WTC11 (cell line): ENCODE results near the gene JMJD4. TPM values are rescaled to one million over a fixed set of nuclear protein-coding genes. Genes with fewer than 3 reads are reported as not detected.

ENCODE experiments used
- ATAC-seq: fragments of 200-7000 bp; cut with Tn5 transposase; 2 replicates; pipeline ENCODE4 v1.10.0; 2021; ENCODE audit warnings: mild to moderate bottlenecking, moderate library complexity
- CTCF ChIA-PET: fragments of 300-600 bp; sonication (Branson Sonifier 250); formaldehyde crosslinking; loops from one replicate; lab custom pipeline; 2021; ENCODE audit warnings: antibody characterized with exemption; lab: Charles Lee
- POLR2A ChIA-PET: fragments of 350-600 bp; sonication (Branson Sonifier 250); formaldehyde crosslinking; loops from one replicate; lab custom pipeline; 2021; ENCODE audit warnings: antibody characterized with exemption; lab: Charles Lee
- DNase-seq: peaks from one replicate; pipeline ENCODE4 v3.0.0; 2021; ENCODE audit warnings: low spot score
- H3K27ac Mint-ChIP-seq: 2 replicates; pipeline ENCODE4 v1.8.0; 2021; ENCODE audit warnings: mixed read lengths
- H3K27me3 Mint-ChIP-seq: 2 replicates; pipeline ENCODE4 v1.8.0; 2021; ENCODE audit warnings: low read depth, mild to moderate bottlenecking, moderate library complexity, mixed read lengths
- H3K36me3 Mint-ChIP-seq: 2 replicates; pipeline ENCODE4 v1.8.0; 2021; ENCODE audit warnings: mixed read lengths
- H3K4me1 Mint-ChIP-seq: 2 replicates; pipeline ENCODE4 v1.8.0; 2022; ENCODE audit warnings: mixed read lengths
- H3K4me3 Mint-ChIP-seq: 2 replicates; pipeline ENCODE4 v1.8.0; 2021; ENCODE audit warnings: mild to moderate bottlenecking, moderate library complexity, mixed read lengths
- H3K9me3 Mint-ChIP-seq: 2 replicates; pipeline ENCODE4 v1.8.0; 2021; ENCODE audit warnings: mixed read lengths
- CDX4 ChIP-seq: fragments of 250-450 bp; sonication (Bioruptor Pico); IDR thresholded peaks from 2 replicates; pipeline ENCODE4 v1.9.0; 2021; ENCODE audit warnings: moderate library complexity, mild to moderate bottlenecking, inconsistent platforms, borderline replicate concordance
- CREM ChIP-seq: sonication (generic); formaldehyde crosslinking; IDR thresholded peaks from 2 replicates; pipeline ENCODE4 v1.8.1; 2022; ENCODE audit warnings: mild to moderate bottlenecking, missing genetic modification reagents, moderate library complexity
- E2F1 ChIP-seq: sonication (generic); formaldehyde crosslinking; IDR thresholded peaks from 2 replicates; pipeline ENCODE4 v1.8.0; 2022; ENCODE audit warnings: mild to moderate bottlenecking, missing genetic modification reagents
- ELF4 ChIP-seq: sonication (generic); formaldehyde crosslinking; IDR thresholded peaks from 2 replicates; pipeline ENCODE4 v1.8.1; 2022; ENCODE audit warnings: low read depth, mild to moderate bottlenecking, moderate library complexity, missing genetic modification reagents
- ERG ChIP-seq: fragments of 250-450 bp; sonication (Bioruptor Pico); IDR thresholded peaks from 2 replicates; pipeline ENCODE4 v1.8.0; 2021; ENCODE audit warnings: mild to moderate bottlenecking
- KAT7 ChIP-seq: sonication (generic); formaldehyde crosslinking; IDR thresholded peaks from 2 replicates; pipeline ENCODE4 v1.8.1; 2023; ENCODE audit warnings: missing genetic modification reagents, mild to moderate bottlenecking, borderline replicate concordance
- SMAD3 ChIP-seq: sonication (generic); formaldehyde crosslinking; IDR thresholded peaks from 2 replicates; pipeline ENCODE4 v1.8.0; 2022; ENCODE audit warnings: missing genetic modification reagents, mild to moderate bottlenecking, borderline replicate concordance
- SOX15 ChIP-seq: fragments of 250-450 bp; sonication (Bioruptor Pico); IDR thresholded peaks from 2 replicates; pipeline ENCODE4 v1.9.0; 2021; ENCODE audit warnings: mild to moderate bottlenecking
- STAT6 ChIP-seq: sonication (generic); formaldehyde crosslinking; conservative IDR thresholded peaks from 2 replicates; pipeline ENCODE4 v1.8.1; 2023; ENCODE audit warnings: mild to moderate bottlenecking, low read depth, missing genetic modification reagents, moderate library complexity
- ZNF317 ChIP-seq: sonication (generic); formaldehyde crosslinking; IDR thresholded peaks from 2 replicates; pipeline ENCODE4 v1.8.1; 2023; ENCODE audit warnings: low read depth, mild to moderate bottlenecking, moderate library complexity, missing genetic modification reagents, borderline replicate concordance
- ZNF532 ChIP-seq: fragments of 250-450 bp; sonication (Bioruptor Pico); IDR thresholded peaks from 2 replicates; pipeline ENCODE4 v1.9.0; 2021; ENCODE audit warnings: mild to moderate bottlenecking, borderline replicate concordance
- total RNA-seq: library from RNA; stranded (reverse); gene quantifications from 3 replicates; pipeline ENCODE4 v1.2.3, GENCODE V29; 2021
- TF ChIP-seq, protein P1 (sequence below): sonication (generic); formaldehyde crosslinking; IDR thresholded peaks from 2 replicates; pipeline ENCODE4 v1.8.0; 2022; ENCODE audit warnings: missing genetic modification reagents
- TF ChIP-seq, protein P2 (sequence below): sonication (generic); formaldehyde crosslinking; IDR thresholded peaks from 2 replicates; pipeline ENCODE4 v1.8.0; 2022; ENCODE audit warnings: mild to moderate bottlenecking, missing genetic modification reagents
- TF ChIP-seq, protein P3 (sequence below): fragments of 250-450 bp; sonication (Bioruptor Pico); IDR thresholded peaks from 2 replicates; pipeline ENCODE4 v1.9.0; 2021; ENCODE audit warnings: mild to moderate bottlenecking

The JMJD4 gene
- total RNA-seq, 1 experiment from 2014 or later: 13.7 TPM

GRCh38 chr1:227757781-227758180 lies 22.7 kb upstream of the JMJD4 start:
- TF ChIP-seq CREM: no peak
- TF ChIP-seq E2F1: no peak
- no peak for TF ChIP-seq ELF4 (CRISPR knock-in tag)
- TF ChIP-seq ERG: no peak
- TF ChIP-seq ZNF532: no peak
- TF ChIP-seq, protein P1, sequence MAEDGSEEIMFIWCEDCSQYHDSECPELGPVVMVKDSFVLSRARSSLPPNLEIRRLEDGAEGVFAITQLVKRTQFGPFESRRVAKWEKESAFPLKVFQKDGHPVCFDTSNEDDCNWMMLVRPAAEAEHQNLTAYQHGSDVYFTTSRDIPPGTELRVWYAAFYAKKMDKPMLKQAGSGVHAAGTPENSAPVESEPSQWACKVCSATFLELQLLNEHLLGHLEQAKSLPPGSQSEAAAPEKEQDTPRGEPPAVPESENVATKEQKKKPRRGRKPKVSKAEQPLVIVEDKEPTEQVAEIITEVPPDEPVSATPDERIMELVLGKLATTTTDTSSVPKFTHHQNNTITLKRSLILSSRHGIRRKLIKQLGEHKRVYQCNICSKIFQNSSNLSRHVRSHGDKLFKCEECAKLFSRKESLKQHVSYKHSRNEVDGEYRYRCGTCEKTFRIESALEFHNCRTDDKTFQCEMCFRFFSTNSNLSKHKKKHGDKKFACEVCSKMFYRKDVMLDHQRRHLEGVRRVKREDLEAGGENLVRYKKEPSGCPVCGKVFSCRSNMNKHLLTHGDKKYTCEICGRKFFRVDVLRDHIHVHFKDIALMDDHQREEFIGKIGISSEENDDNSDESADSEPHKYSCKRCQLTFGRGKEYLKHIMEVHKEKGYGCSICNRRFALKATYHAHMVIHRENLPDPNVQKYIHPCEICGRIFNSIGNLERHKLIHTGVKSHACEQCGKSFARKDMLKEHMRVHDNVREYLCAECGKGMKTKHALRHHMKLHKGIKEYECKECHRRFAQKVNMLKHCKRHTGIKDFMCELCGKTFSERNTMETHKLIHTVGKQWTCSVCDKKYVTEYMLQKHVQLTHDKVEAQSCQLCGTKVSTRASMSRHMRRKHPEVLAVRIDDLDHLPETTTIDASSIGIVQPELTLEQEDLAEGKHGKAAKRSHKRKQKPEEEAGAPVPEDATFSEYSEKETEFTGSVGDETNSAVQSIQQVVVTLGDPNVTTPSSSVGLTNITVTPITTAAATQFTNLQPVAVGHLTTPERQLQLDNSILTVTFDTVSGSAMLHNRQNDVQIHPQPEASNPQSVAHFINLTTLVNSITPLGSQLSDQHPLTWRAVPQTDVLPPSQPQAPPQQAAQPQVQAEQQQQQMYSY (CRISPR knock-in tag): no peak
- H3K27me3 Mint-ChIP-seq: no peaks in the 10 kb centered on the region
- POLR2A ChIA-PET: no interaction called here
- CTCF ChIA-PET: interaction anchor here (1.3 to 2.7 kb wide), 3 partner anchors 27 to 200 kb away, joined by 3 to 13 read pairs (median 3); no protein-coding TSS in a partner anchor
- ATAC-seq (no peak), DNase-seq (no peak)
- H3K27ac Mint-ChIP-seq: no peak overlapping the region
- H3K4me3 Mint-ChIP-seq: no peak overlapping the region
- no peaks in the 10 kb centered on the region for H3K9me3 Mint-ChIP-seq
- H3K36me3 Mint-ChIP-seq: peaks cover 33% of the 10 kb centered on the region
- no peaks in the 10 kb centered on the region for H3K4me1 Mint-ChIP-seq

- ChIA-PET POLR2A (no interaction called here), CTCF (no interaction called here)
- DNase-seq (no peak), ATAC-seq (no peak)
- no peaks in the 10 kb centered on the region for H3K4me1 Mint-ChIP-seq
- H3K4me3 Mint-ChIP-seq: no peak overlapping the region
- H3K27ac Mint-ChIP-seq: no peak overlapping the region
- H3K27me3 Mint-ChIP-seq: no peaks in the 10 kb centered on the region
- H3K36me3 Mint-ChIP-seq: peaks cover 34% of the 10 kb centered on the region
- no peaks in the 10 kb centered on the region for H3K9me3 Mint-ChIP-seq
- TF ChIP-seq SOX15 (CRISPR knock-in tag): no peak
- TF ChIP-seq KAT7 (CRISPR knock-in tag): no peak
- no peak for TF ChIP-seq CDX4 (CRISPR knock-in tag)
- TF ChIP-seq, protein P2, sequence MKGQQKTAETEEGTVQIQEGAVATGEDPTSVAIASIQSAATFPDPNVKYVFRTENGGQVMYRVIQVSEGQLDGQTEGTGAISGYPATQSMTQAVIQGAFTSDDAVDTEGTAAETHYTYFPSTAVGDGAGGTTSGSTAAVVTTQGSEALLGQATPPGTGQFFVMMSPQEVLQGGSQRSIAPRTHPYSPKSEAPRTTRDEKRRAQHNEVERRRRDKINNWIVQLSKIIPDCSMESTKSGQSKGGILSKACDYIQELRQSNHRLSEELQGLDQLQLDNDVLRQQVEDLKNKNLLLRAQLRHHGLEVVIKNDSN (CRISPR knock-in tag): no peak
- no peak for TF ChIP-seq STAT6 (CRISPR knock-in tag)
- TF ChIP-seq ZNF317 (CRISPR knock-in tag): no peak
- TF ChIP-seq, protein P3, sequence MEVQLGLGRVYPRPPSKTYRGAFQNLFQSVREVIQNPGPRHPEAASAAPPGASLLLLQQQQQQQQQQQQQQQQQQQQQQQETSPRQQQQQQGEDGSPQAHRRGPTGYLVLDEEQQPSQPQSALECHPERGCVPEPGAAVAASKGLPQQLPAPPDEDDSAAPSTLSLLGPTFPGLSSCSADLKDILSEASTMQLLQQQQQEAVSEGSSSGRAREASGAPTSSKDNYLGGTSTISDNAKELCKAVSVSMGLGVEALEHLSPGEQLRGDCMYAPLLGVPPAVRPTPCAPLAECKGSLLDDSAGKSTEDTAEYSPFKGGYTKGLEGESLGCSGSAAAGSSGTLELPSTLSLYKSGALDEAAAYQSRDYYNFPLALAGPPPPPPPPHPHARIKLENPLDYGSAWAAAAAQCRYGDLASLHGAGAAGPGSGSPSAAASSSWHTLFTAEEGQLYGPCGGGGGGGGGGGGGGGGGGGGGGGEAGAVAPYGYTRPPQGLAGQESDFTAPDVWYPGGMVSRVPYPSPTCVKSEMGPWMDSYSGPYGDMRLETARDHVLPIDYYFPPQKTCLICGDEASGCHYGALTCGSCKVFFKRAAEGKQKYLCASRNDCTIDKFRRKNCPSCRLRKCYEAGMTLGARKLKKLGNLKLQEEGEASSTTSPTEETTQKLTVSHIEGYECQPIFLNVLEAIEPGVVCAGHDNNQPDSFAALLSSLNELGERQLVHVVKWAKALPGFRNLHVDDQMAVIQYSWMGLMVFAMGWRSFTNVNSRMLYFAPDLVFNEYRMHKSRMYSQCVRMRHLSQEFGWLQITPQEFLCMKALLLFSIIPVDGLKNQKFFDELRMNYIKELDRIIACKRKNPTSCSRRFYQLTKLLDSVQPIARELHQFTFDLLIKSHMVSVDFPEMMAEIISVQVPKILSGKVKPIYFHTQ: no peak
- TF ChIP-seq SMAD3 (CRISPR knock-in tag): no peak
These were observed 21.3 kb upstream of the JMJD4 start for GRCh38 chr1:227756172-227756959.
